Natural killer cell (primary cell): ENCODE data around the gene ENPP7. TPM values are rescaled to one million over a fixed set of nuclear protein-coding genes. Genes with fewer than 3 reads are reported as not detected.

Experiments used
- ATAC-seq, 3 donors: fragments of 150-1000 bp in 2 of 3; fragments of 200-7000 bp in 1 of 3; cut with Tn5 transposase; 1 replicate in 1 of 3; 2 replicates in 2 of 3; pipeline ENCODE4 v1.10.0; 2021; ENCODE audit warnings: mild to moderate bottlenecking in 2 of 3, moderate library complexity in 2 of 3
- DNase-seq, 2 donors: peaks; one replicate each; pipeline versions ENCODE4 v3.0.0 to v3.0.0-alpha.2; 2013 to 2021; ENCODE audit warnings: mixed read lengths in 1 of 2
- H3K27ac ChIP-seq: one replicate; pipeline ENCODE4 v1.5.1; 2013; ENCODE audit warnings: mild to moderate bottlenecking, low read length
- H3K27me3 ChIP-seq: one replicate; pipeline ENCODE4 v1.6.1; 2013; ENCODE audit warnings: low read length; ENCODE audit not compliant: control insufficient read depth, insufficient read depth
- H3K36me3 ChIP-seq: one replicate; pipeline ENCODE4 v1.6.1; 2013; ENCODE audit warnings: low read length; ENCODE audit not compliant: control insufficient read depth, insufficient read depth
- H3K4me1 ChIP-seq: one replicate; pipeline ENCODE4 v1.6.1; 2013; ENCODE audit warnings: low read length; ENCODE audit not compliant: control insufficient read depth, insufficient read depth
- H3K4me3 ChIP-seq: one replicate; pipeline ENCODE4 v1.5.1; 2013; ENCODE audit warnings: low read length
- H3K9me3 ChIP-seq: one replicate; pipeline ENCODE4 v1.6.1; 2013; ENCODE audit warnings: low read length; ENCODE audit not compliant: control insufficient read depth, insufficient read depth
- H3K27ac Mint-ChIP-seq, 2 donors: one replicate each; pipeline ENCODE4 v1.8.0; 2022; ENCODE audit warnings: mild to moderate bottlenecking in 2 of 2, mixed read lengths in 2 of 2, moderate library complexity in 1 of 2
- H3K27me3 Mint-ChIP-seq, 2 donors: one replicate each; pipeline ENCODE4 v1.8.0; 2022; ENCODE audit warnings: low read depth in 2 of 2, mixed read lengths in 2 of 2
- H3K36me3 Mint-ChIP-seq: one replicate; pipeline ENCODE4 v1.8.0; 2022; ENCODE audit warnings: mixed read lengths
- H3K4me1 Mint-ChIP-seq, 2 donors: one replicate each; pipeline ENCODE4 v1.8.0; 2022; ENCODE audit warnings: mixed read lengths in 2 of 2
- H3K4me3 Mint-ChIP-seq: one replicate; pipeline ENCODE4 v1.8.0; 2022; ENCODE audit warnings: mild to moderate bottlenecking, moderate library complexity, mixed read lengths
- H3K9me3 Mint-ChIP-seq, 2 donors: one replicate each; pipeline ENCODE4 v1.8.0; 2022; ENCODE audit warnings: mixed read lengths in 2 of 2
- CTCF ChIP-seq: fragments of 200-600 bp; IDR thresholded peaks from one replicate; pipeline ENCODE4 v1.8.0; 2022; ENCODE audit warnings: antibody characterized with exemption
- WGBS: methylation state at CpG from one replicate; pipeline ENCODE4 v1.1.7; 2013; ENCODE audit warnings: missing lambda C conversion rate; ENCODE audit not compliant: insufficient coverage; 5-methylcytosine and 5-hydroxymethylcytosine counted together
- intact Hi-C: fragments of 100-400 bp; cut with micrococcal nuclease; formaldehyde crosslinking; loops from one replicate; pipeline ENCODE4 v1.14.2; 2022
- total RNA-seq, 4 donors: library from RNA; stranded (reverse); fragments of 120-200 nt in 1 of 4; gene quantifications; one replicate each; pipeline versions ENCODE4 v1.2.3 to v1.2.4, GENCODE V29; 2013 to 2022

ENPP7 gene
- total RNA-seq, 3 donors from 2014 or later (not counting 1 experiment from before 2014, with no cell fraction given) = 0.95 TPM; not detected in 2

- 86% methylated on average over 5 of the region's 5 CpGs for WGBS
- Mint-ChIP-seq H3K27me3 (peaks cover 22 to 36% of the 10 kb centered on the region in 2 donors), H3K4me3 (no peak overlapping the region), H3K4me1 (peaks cover 7 to 18% of the 10 kb centered on the region in 2 donors), H3K9me3 (no peaks in the 10 kb centered on the region), H3K27ac (no peak overlapping the region), H3K36me3 (no peaks in the 10 kb centered on the region)
- no peaks in the 10 kb centered on the region for H3K9me3 ChIP-seq
- no peak for DNase-seq
- no peak for ATAC-seq
- peaks cover 22% of the 10 kb centered on the region for H3K4me1 ChIP-seq
- intact Hi-C loops = loop anchor here (2.0 to 5.0 kb wide), 2 partner anchors 173 to 249 kb away; no protein-coding TSS in a partner anchor
- no peak overlapping the region for H3K4me3 ChIP-seq
- no peaks in the 10 kb centered on the region for H3K36me3 ChIP-seq
- TF ChIP-seq CTCF = no peak
- peaks cover 29% of the 10 kb centered on the region for H3K27me3 ChIP-seq
- no peak overlapping the region for H3K27ac ChIP-seq
These were observed 12.9 kb downstream of the ENPP7 start for GRCh38 chr17:79743614-79744013.

- no peak for ATAC-seq
- Mint-ChIP-seq H3K4me1 (peaks cover 7 to 18% of the 10 kb centered on the region in 2 donors), H3K36me3 (no peaks in the 10 kb centered on the region), H3K9me3 (no peaks in the 10 kb centered on the region), H3K27me3 (peaks cover 10 to 17% of the 10 kb centered on the region in 2 donors), H3K27ac (no peak overlapping the region), H3K4me3 (peak overlapping the region; percentile 3)
- Histone ChIP-seq H3K36me3 (no peaks in the 10 kb centered on the region), H3K4me1 (peaks cover 22% of the 10 kb centered on the region), H3K27ac (no peak overlapping the region), H3K4me3 (no peak overlapping the region), H3K27me3 (peaks cover 34% of the 10 kb centered on the region), H3K9me3 (no peaks in the 10 kb centered on the region)
- DNase-seq = no peak
- intact Hi-C loops = loop anchor here (5.0 kb wide), 2 partner anchors 52 to 97 kb away; partner anchors contain the start of gene CBX8
- TF ChIP-seq CTCF = no peak
- WGBS = 31% methylated on average over 6 of the region's 6 CpGs
These were observed 14.9 kb downstream of the ENPP7 start for GRCh38 chr17:79745641-79746105.

- WGBS = 45% methylated on average over 22 of the region's 22 CpGs
- peaks cover 19 to 22% of the 10 kb centered on the region in 2 donors for H3K27me3 Mint-ChIP-seq
- ATAC-seq = no peak
These were observed 16.3 kb downstream of the ENPP7 start for GRCh38 chr17:79746889-79747507.

More at GRCh38 chr17:79746889-79747507, 16.3 kb downstream of the ENPP7 start:
- Mint-ChIP-seq H3K4me1 (peaks cover 7 to 14% of the 10 kb centered on the region in 2 donors), H3K4me3 (no peak overlapping the region), H3K27ac (no peak overlapping the region), H3K9me3 (no peaks in the 10 kb centered on the region), H3K36me3 (no peaks in the 10 kb centered on the region)
- Histone ChIP-seq H3K27me3 (peaks cover 34% of the 10 kb centered on the region), H3K9me3 (no peaks in the 10 kb centered on the region), H3K27ac (no peak overlapping the region), H3K4me1 (peaks cover 17% of the 10 kb centered on the region), H3K4me3 (no peak overlapping the region), H3K36me3 (no peaks in the 10 kb centered on the region)
- DNase-seq = peak in 1 of 2 donors; percentile 28
- intact Hi-C loops = loop anchor here (5.0 kb wide), 2 partner anchors 50 to 95 kb away; partner anchors contain the start of gene CBX8
- TF ChIP-seq CTCF = no peak
